CD4-positive, alpha-beta T cell treated with Interleukin-15 for 1 hour (primary cell): ENCODE results near the gene B9D1.

Experiments used
- DNase-seq: peaks from one replicate; pipeline ENCODE4 v3.0.0-alpha.2; 2020

Gene B9D1

GRCh38 chr17:19298569-19299213 lies 63.8 kb downstream of the B9D1 start:
- DNase-seq: no peak

GRCh38 chr17:19296786-19297778 lies 65.4 kb downstream of the B9D1 start:
- DNase-seq: no peak

DNA sequence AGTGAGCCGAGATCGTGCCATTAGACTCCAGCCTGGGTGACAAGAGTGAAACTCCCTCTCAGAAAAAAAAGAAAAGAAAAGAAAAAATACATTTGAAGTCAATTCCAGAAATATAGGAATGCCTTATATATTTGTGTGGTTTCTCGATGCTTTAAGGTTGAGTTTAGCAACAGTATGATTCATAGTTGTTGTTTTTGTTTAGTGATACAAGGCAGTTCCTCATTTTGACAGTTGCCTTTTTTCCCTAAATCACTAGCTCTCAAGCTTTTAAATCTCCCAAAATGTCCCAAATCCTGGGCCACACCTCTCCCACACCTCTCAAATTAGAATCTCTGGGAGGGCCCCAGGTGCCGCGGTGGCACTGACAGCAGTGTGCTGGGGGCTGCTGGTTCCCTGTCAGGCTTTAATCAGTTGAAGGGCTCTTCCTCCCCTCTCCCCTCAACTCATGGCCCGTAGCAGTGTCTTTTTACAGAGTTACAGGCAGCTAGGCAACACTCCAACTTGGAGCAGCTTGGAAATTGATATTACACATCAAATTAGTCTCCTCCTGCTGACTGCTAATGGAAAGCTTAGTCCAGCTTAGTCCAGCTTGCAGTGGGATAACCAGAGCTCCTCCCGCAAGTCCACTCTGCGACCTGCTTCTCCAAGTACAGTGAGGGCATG lies 66.9 kb downstream of the B9D1 start:
- DNase-seq: no peak

GRCh38 chr17:19294443-19294842 lies 68.1 kb downstream of the B9D1 start:
- DNase-seq: no peak
